Measurements from ENCODE around the gene PLEKHO2.
"Not testable (repeated sequence)": the region's sequence is repeated elsewhere in the genome, so short reads cannot be mapped to it uniquely, and the experiment has no call there.

Gene PLEKHO2

DNA sequence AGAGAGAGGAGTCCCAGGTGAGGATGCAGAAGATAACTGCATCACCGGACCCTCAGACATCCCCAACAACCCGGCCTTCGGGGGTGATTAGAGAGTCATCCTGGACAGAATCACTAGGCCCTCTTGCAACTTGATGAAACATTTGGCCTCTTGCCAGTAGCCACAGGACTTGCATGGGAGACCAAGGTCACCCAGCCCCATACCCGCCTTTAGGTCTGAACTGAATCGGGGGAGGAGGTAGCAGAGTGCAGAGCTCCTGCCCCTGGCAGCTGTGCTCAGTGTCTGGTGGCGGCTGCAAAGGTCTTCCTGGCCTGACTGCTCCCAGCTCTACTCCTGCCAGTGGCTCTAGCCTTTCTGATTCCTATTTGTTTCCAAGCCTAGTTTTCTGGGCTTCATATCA lies 28.6 kb upstream of the PLEKHO2 start:
- no peak for DNase-seq (ENCODE audit: low read depth, low spot score)
- Histone ChIP-seq H3K27me3 (ENCODE audit: insufficient read depth, insufficient read length) (no peaks in the 10 kb centered on the region), H3K4me1 (ENCODE audit: insufficient read depth, insufficient read length) (peaks cover 20% of the 10 kb centered on the region), H3K36me3 (ENCODE audit: insufficient read depth, insufficient read length, low read length) (peaks cover 25% of the 10 kb centered on the region), H3K9ac (ENCODE audit: insufficient read length, low read depth) (no peak overlapping the region), H3K9me3 (ENCODE audit: insufficient read depth, low read length) (no peaks in the 10 kb centered on the region), H3K4me3 (ENCODE audit: insufficient read length, low read depth) (no peak overlapping the region)
- TF ChIP-seq ZNF274 (IDR thresholded peaks at IDR 0.05; ENCODE audit: low read depth, low read length) (no peak), SUZ12 (IDR thresholded peaks at IDR 0.05; ENCODE audit: extremely low read depth, insufficient read depth, insufficient read length) (no peak), YY1 (IDR thresholded peaks at IDR 0.05; ENCODE audit: insufficient read depth, insufficient read length) (no peak)

DNA sequence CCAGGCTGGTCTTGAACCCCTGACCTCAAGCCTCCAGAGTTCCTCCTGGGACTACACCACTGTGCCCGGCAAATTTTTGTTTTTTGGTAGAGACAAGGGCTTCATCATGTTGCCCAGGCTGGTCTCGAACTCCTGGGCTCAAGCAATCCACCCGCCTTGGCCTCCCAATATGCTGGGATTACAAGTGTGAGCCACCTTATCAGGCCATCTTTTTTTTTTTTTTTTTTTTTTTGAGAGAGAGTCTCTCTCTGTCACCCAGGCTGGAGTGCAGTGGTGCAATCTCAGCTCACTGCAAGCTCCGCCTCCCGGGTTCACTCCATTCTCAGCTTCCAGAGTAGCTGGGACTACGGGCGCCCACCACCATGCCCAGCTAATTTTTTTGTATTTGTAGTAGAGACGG lies 27.4 kb upstream of the PLEKHO2 start:
- not testable (repeated sequence) for DNase-seq (ENCODE audit: low read depth, low spot score); H3K4me3 ChIP-seq (ENCODE audit: insufficient read length, low read depth); H3K9ac ChIP-seq (ENCODE audit: insufficient read length, low read depth); H3K9me3 ChIP-seq (ENCODE audit: insufficient read depth, low read length); H3K27me3 ChIP-seq (ENCODE audit: insufficient read depth, insufficient read length)
- H3K4me1 ChIP-seq (ENCODE audit: insufficient read depth, insufficient read length): peaks cover 20% of the 10 kb centered on the region
- peaks cover 37% of the 10 kb centered on the region for H3K36me3 ChIP-seq (ENCODE audit: insufficient read depth, insufficient read length, low read length)

DNA sequence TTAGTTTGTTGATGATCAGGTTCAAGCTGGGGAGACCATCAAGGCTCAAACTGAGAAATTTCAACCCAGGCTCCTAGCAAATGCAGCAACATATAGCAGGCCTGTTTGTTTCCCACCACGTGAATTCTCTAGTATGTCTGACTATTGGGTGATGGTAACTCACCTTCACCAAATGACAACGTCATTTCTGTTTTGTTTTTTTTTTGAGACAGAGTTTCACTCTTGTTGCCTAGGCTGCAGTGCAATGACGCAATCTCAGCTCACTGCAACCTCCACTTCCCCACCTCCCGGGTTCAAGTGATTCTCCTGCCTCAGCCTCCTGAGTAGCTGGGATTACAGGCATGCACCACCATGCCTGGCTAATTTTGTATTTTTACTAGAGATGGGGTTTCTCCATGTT lies 26.8 kb upstream of the PLEKHO2 start:
- H3K27me3 ChIP-seq (ENCODE audit: insufficient read depth, insufficient read length); H3K9me3 ChIP-seq (ENCODE audit: insufficient read depth, low read length); H3K9ac ChIP-seq (ENCODE audit: insufficient read length, low read depth); DNase-seq (ENCODE audit: low read depth, low spot score); H3K4me3 ChIP-seq (ENCODE audit: insufficient read length, low read depth): not testable (repeated sequence)
- Histone ChIP-seq H3K4me1 (ENCODE audit: insufficient read depth, insufficient read length) (peaks cover 18% of the 10 kb centered on the region), H3K36me3 (ENCODE audit: insufficient read depth, insufficient read length, low read length) (peaks cover 43% of the 10 kb centered on the region)

DNA sequence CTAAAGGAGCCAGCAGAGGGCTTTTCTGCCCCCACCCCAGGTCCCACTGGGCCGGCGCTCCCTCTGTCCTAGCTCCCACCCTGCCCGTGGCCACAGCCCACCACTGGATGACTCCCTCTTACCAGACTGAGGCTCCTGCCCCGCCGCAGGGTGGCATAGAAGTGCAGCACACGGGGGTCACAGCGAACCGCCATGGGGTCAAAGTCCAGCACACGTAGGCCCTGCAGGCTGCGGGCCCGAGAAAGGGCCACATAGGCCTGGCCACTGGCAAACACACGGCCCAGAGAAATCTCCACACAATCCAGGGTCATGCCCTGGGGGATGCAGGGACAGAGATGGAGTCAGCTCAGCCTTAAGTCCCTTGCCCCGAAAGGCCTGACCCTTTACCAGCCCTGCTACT lies 25.3 kb upstream of the PLEKHO2 start:
- no peak overlapping the region for H3K4me3 ChIP-seq (ENCODE audit: insufficient read length, low read depth)
- H3K4me1 ChIP-seq (ENCODE audit: insufficient read depth, insufficient read length): peaks cover 23% of the 10 kb centered on the region
- no peak for DNase-seq (ENCODE audit: low read depth, low spot score)
- H3K9me3 ChIP-seq (ENCODE audit: insufficient read depth, low read length): no peaks in the 10 kb centered on the region
- peaks cover 56% of the 10 kb centered on the region for H3K36me3 ChIP-seq (ENCODE audit: insufficient read depth, insufficient read length, low read length)
- H3K9ac ChIP-seq (ENCODE audit: insufficient read length, low read depth): no peak overlapping the region
- no peaks in the 10 kb centered on the region for H3K27me3 ChIP-seq (ENCODE audit: insufficient read depth, insufficient read length)
- no peak for TF ChIP-seq YY1 (IDR thresholded peaks at IDR 0.05; ENCODE audit: insufficient read depth, insufficient read length)
- TF ChIP-seq SUZ12 (IDR thresholded peaks at IDR 0.05; ENCODE audit: extremely low read depth, insufficient read depth, insufficient read length): no peak
- TF ChIP-seq ZNF274 (IDR thresholded peaks at IDR 0.05; ENCODE audit: low read depth, low read length): no peak

DNA sequence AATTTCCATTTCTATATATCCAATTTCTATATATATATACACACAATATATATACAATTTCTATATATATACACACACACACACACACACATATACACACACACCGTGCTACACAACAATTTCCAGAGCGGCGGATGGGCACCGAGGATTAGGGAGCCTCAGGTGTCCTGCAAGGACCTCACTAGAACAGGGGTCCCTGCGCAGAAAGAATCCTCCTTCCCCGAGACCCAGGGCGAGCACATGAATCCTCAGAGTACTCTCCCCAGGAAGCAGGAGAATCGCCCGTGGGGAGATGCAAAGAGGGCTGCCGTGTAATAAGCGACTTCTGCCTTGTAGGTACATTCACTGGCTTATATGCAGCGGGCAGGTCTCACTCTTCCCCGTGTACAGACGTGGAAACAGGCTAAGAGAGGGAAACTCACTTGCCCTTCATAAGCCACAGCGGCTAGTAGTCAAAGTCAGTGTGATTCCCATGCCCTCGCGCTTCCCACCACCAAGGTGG lies 16.7 kb upstream of the PLEKHO2 start:
- H3K9ac ChIP-seq (ENCODE audit: insufficient read length, low read depth): peak overlapping the region; percentile 94
- peaks cover 44% of the 10 kb centered on the region for H3K36me3 ChIP-seq (ENCODE audit: insufficient read depth, insufficient read length, low read length)
- peak overlapping the region; percentile 86 for H3K4me3 ChIP-seq (ENCODE audit: insufficient read length, low read depth)
- DNase-seq (ENCODE audit: low read depth, low spot score): no peak
- TF ChIP-seq YY1 (IDR thresholded peaks at IDR 0.05; ENCODE audit: insufficient read depth, insufficient read length): no peak
- no peak for TF ChIP-seq ZNF274 (IDR thresholded peaks at IDR 0.05; ENCODE audit: low read depth, low read length)
- no peak for TF ChIP-seq SUZ12 (IDR thresholded peaks at IDR 0.05; ENCODE audit: extremely low read depth, insufficient read depth, insufficient read length)
- H3K9me3 ChIP-seq (ENCODE audit: insufficient read depth, low read length): no peaks in the 10 kb centered on the region
- peaks cover 15% of the 10 kb centered on the region for H3K4me1 ChIP-seq (ENCODE audit: insufficient read depth, insufficient read length)
- no peaks in the 10 kb centered on the region for H3K27me3 ChIP-seq (ENCODE audit: insufficient read depth, insufficient read length)

DNA sequence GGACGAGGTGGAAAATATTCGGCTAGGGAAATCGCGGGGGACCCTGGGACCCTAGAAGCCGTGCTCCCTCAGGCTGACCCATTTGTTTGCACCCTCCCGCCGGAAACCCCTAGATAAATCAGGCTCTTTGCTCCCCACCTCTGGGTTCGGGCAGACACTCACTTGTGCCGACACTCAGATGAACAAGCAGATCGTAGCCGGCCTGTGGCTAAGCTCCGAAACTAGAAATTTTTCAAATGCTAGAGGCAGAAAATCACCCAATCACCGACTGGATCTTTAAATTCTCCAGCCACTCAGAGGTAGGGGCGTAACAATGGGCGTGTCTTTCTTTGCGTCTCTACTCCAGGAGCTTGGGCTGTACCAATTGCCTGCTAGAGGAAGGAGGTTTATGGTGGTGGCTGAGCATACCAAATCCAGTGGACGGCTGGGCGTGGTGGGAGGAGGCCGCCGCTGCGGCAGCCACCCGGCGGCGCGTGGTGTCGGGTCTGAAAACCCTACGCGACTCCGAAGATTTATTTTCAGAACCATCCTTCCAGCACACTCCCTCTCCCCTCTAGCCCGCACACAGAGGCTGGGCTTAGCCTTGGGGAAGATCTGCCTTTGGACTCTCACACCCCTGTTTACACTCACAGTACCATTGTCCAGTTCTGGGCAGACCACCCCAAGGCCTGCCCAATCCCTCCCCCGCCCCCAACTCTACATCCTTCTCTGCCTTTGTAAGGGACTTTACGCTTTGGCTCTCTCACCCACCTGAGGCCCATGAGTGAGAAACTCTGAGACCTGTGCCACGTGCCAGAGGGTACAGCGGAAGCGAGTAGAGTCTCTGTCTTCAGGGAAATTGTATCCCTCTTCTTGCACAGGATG lies 16.1 kb upstream of the PLEKHO2 start, which contains the start of gene PIF1:
PIF1 (minus strand) TSS at position 217 of the 864 bp plus-strand sequence. CDS start 1,312 bp downstream, outside the sequence.
- no peaks in the 10 kb centered on the region for H3K9me3 ChIP-seq (ENCODE audit: insufficient read depth, low read length)
- H3K4me1 ChIP-seq (ENCODE audit: insufficient read depth, insufficient read length): peaks cover 14% of the 10 kb centered on the region
- peak; percentile 99 for DNase-seq (ENCODE audit: low read depth, low spot score)
- H3K36me3 ChIP-seq (ENCODE audit: insufficient read depth, insufficient read length, low read length): peaks cover 39% of the 10 kb centered on the region
- no peaks in the 10 kb centered on the region for H3K27me3 ChIP-seq (ENCODE audit: insufficient read depth, insufficient read length)
- peak within 1 kb of the TSS; percentile 86 for H3K4me3 ChIP-seq (ENCODE audit: insufficient read length, low read depth)
- TF ChIP-seq ZNF274 (IDR thresholded peaks at IDR 0.05; ENCODE audit: low read depth, low read length) (no peak), YY1 (IDR thresholded peaks at IDR 0.05; ENCODE audit: insufficient read depth, insufficient read length) (no peak), SUZ12 (IDR thresholded peaks at IDR 0.05; ENCODE audit: extremely low read depth, insufficient read depth, insufficient read length) (no peak)
- peak within 1 kb of the TSS; percentile 94 for H3K9ac ChIP-seq (ENCODE audit: insufficient read length, low read depth)

DNA sequence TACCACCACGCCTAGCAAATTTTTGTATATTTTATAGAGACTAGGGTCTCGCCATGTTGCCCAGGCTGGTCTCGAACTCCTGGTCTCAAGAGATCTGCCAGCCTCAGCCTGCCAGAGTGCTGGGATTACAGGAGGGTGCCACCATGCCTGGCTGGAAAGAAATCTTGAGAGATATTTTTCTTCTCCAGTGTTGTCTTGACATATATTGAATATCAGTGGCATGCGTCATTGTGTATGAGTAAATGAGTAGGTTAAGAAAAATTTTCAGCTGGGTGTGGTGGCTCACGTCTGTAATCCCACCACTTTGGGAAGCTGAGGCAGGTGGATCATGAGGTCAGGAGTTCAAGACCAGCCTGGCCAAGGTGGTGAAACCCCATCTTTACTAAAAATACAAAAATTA lies 12.7 kb upstream of the PLEKHO2 start:
- TF ChIP-seq YY1 (IDR thresholded peaks at IDR 0.05; ENCODE audit: insufficient read depth, insufficient read length) (no peak), SUZ12 (IDR thresholded peaks at IDR 0.05; ENCODE audit: extremely low read depth, insufficient read depth, insufficient read length) (no peak)
- Histone ChIP-seq H3K4me1 (ENCODE audit: insufficient read depth, insufficient read length) (peaks cover 5% of the 10 kb centered on the region), H3K9me3 (ENCODE audit: insufficient read depth, low read length) (no peaks in the 10 kb centered on the region), H3K4me3 (ENCODE audit: insufficient read length, low read depth) (no peak overlapping the region), H3K9ac (ENCODE audit: insufficient read length, low read depth) (no peak overlapping the region), H3K27me3 (ENCODE audit: insufficient read depth, insufficient read length) (no peaks in the 10 kb centered on the region), H3K36me3 (ENCODE audit: insufficient read depth, insufficient read length, low read length) (peaks cover 14% of the 10 kb centered on the region)
- DNase-seq (ENCODE audit: low read depth, low spot score): no peak

Data from NT2/D1 (cell line).